GM19193 (cell line): Measurements from ENCODE around the gene YWHAG.

Experiments
- POLR2A ChIP-seq: IDR thresholded peaks from 4 replicates; pipeline ENCODE4 v1.6.1; 2011; ENCODE audit not compliant: insufficient read depth, insufficient read length; ENCODE audit errors: extremely low read depth

The YWHAG gene

GRCh38 chr7:76358011-76358480, 745 bp downstream of the YWHAG start:
- TF ChIP-seq POLR2A: no peak

- no peak for TF ChIP-seq POLR2A
Observed at GRCh38 chr7:76357475-76358010, 1.2 kb downstream of the YWHAG start.

- no peak for TF ChIP-seq POLR2A
Observed at GRCh38 chr7:76356823-76357222, 2.0 kb downstream of the YWHAG start.

DNA sequence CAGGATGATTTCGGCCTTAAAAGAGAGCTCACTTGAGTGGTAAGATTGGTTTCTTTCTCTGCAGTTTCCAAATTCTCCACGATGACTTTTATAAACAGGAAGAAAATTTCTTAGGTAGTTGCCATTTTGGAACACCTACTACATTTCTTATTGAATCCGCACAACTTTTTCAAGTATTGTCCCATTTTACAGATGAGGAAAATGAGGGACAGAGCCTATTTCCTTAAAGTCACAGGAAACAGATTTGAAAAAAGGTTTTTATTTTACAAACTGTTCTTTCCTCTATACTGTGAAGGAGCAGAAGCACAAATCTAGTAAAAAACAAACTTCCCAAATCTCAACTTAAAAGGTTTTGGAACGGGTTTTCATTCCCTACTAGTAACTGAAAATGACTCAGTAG, 2.7 kb downstream of the YWHAG start:
- TF ChIP-seq POLR2A: no peak

- TF ChIP-seq POLR2A: no peak
Observed at GRCh38 chr7:76354981-76355730, 3.6 kb downstream of the YWHAG start.

- no peak for TF ChIP-seq POLR2A
Observed at GRCh38 chr7:76354516-76354915, 4.3 kb downstream of the YWHAG start.

DNA sequence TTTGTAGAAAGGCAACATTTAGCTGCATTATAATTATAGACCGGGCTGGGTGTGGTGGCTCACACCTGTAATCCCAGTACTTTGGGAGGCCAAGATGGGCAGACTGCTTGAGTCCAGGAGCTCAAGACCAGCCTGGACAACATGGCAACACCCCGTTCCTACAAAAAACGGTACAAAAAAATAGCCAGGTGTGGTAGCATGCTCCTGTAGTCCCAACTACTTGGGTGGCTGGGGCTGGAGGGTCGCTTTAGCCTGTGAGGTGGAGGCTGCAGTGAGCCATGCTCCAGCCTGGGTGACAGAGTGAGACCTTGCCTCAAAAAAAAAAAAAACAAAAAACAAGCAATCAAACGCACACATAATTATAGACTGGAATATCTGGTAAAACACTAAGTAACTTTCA, 5.0 kb downstream of the YWHAG start:
- no peak for TF ChIP-seq POLR2A

- TF ChIP-seq POLR2A: no peak
Observed at GRCh38 chr7:76352193-76352592, 6.6 kb downstream of the YWHAG start.

DNA sequence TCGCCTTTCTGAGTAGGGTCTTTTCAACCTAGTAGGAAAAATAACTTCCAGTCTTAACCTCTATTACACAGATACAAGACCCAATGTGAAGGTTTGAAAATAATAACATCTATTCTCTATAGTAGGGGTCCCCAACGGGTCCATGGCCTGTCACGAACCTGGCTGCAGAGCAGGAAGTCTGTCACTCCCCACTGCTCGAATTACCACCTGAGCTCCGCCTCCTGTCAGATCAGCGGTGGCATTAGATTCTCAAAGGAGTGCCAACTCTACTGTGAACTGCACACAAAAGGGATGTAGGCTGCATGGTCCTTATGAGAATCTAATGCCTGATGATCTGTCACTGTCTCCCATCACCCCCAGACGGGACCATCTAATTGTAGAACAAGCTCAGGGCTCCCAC, 7.4 kb downstream of the YWHAG start:
- TF ChIP-seq POLR2A: no peak

DNA sequence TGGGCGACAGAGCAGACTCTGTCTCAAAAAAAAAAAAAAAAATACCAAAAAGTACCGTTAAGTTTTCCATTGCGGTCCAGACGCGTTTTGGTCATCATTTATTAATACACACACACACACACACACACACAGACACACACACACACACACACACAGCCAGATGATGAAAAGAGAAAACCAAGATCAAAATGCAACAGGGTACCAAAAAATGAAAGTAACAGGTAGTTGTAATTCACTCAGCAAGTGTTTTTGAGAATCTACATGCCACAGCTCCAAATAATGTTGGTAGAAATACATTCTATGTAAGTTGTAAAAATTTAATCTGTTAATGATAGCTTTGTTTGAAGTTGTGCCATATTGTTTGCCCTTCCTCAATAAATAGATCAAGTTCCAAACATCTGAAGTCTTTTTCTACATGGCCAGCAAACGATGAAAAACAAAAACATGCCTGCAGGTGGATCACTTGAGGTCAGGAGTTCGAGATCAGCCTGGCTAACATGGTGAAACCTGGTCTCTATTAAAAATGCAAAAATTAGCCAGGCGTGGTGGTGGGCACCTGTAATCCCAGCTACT, 9.4 kb downstream of the YWHAG start:
- no peak for TF ChIP-seq POLR2A

DNA sequence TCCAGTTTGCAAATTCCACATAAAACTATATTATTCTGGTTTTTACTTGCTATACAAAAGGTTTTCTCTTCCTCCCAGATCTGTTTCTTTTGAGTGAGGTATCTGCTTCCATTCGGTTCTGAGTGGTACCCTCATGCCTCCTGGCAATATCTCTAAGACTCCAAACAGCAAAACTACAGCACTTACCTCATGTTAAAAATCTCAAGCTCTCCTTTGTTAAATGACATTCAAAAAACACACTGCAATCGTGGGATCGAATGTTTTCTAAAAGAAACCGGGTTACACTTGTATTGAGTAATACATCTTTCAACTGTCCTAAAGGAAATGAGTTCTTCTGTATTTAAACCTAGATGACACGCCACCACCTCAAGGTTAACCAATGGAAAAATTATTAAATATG, 11.1 kb downstream of the YWHAG start:
- TF ChIP-seq POLR2A: no peak

DNA sequence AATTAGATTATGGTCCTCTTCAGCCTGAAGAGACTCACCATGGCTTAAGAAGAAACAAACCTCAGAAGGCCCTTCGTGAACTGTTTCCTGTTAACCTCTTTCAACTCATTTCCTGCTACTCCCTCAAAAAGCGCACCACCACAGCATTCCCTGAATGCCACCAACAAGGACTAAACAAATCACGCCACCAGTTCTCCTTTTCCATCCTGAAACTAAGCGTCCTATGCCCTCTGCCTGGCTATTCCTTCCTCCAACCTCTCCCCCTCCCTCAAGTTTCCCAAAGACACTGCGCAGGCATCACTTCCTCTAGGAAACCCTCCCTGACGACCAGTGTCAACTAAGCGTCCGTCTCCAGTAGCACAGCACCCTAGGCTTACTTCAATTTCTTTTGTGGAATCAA, 12.0 kb downstream of the YWHAG start:
- no peak for TF ChIP-seq POLR2A

GRCh38 chr7:76346097-76346496, 12.7 kb downstream of the YWHAG start:
- TF ChIP-seq POLR2A: no peak

GRCh38 chr7:76343931-76344321, 14.9 kb downstream of the YWHAG start:
- no peak for TF ChIP-seq POLR2A

- no peak for TF ChIP-seq POLR2A
Observed at GRCh38 chr7:76343294-76343930, 15.4 kb downstream of the YWHAG start.

DNA sequence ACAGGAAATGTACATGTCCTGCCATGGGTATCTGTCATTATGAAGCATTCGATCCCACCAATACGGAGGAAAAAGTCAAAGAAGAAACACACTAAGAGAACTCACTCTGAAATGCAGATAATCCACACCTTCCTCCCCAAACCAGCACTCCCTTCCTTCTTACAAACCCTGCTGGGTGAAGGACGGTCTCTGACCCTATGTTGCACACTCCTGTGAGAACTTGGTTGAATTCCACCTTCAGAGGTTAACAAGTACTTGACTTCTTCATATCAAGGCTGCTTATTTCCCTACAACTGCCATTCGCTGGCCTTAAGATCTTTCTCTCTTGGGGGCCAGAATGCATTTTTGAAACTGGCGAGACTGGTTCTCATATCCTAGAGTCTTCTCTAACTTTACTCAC, 16.6 kb downstream of the YWHAG start:
- TF ChIP-seq POLR2A: no peak
